ENCODE data around the gene BCAS4.
"Not testable (repeated sequence)": the region's sequence is repeated elsewhere in the genome, so short reads cannot be mapped to it uniquely, and the experiment has no call there.

The BCAS4 gene

GRCh38 chr20:50772420-50773185 is 22.3 kb upstream of the BCAS4 start:
- no peak overlapping the region for H3K27ac ChIP-seq (ENCODE audit: low read depth, low read length)
- no peaks in the 10 kb centered on the region for H3K36me3 ChIP-seq (ENCODE audit: insufficient read depth, low read length)
- H2AFZ ChIP-seq (ENCODE audit: low read length, unreplicated experiment) = no peak overlapping the region
- H3K27me3 ChIP-seq (ENCODE audit: insufficient read depth, low read length) = no peaks in the 10 kb centered on the region
- peaks cover 7% of the 10 kb centered on the region for H3K4me1 ChIP-seq (ENCODE audit: control insufficient read depth, insufficient read depth, low read length, unreplicated experiment)
- no peak overlapping the region for H3K4me3 ChIP-seq (ENCODE audit: low read depth, low read length)
- no peaks in the 10 kb centered on the region for H3K79me2 ChIP-seq (ENCODE audit: control insufficient read depth, insufficient read depth, low read length, unreplicated experiment)

GRCh38 chr20:50774515-50774914 is 20.3 kb upstream of the BCAS4 start:
- Histone ChIP-seq H3K4me1 (ENCODE audit: control insufficient read depth, insufficient read depth, low read length, unreplicated experiment) (peaks cover 7% of the 10 kb centered on the region), H2AFZ (ENCODE audit: low read length, unreplicated experiment) (no peak overlapping the region), H3K27me3 (ENCODE audit: insufficient read depth, low read length) (no peaks in the 10 kb centered on the region), H3K79me2 (ENCODE audit: control insufficient read depth, insufficient read depth, low read length, unreplicated experiment) (no peaks in the 10 kb centered on the region), H3K4me3 (ENCODE audit: low read depth, low read length) (no peak overlapping the region), H3K27ac (ENCODE audit: low read depth, low read length) (no peak overlapping the region), H3K36me3 (ENCODE audit: insufficient read depth, low read length) (no peaks in the 10 kb centered on the region)

DNA sequence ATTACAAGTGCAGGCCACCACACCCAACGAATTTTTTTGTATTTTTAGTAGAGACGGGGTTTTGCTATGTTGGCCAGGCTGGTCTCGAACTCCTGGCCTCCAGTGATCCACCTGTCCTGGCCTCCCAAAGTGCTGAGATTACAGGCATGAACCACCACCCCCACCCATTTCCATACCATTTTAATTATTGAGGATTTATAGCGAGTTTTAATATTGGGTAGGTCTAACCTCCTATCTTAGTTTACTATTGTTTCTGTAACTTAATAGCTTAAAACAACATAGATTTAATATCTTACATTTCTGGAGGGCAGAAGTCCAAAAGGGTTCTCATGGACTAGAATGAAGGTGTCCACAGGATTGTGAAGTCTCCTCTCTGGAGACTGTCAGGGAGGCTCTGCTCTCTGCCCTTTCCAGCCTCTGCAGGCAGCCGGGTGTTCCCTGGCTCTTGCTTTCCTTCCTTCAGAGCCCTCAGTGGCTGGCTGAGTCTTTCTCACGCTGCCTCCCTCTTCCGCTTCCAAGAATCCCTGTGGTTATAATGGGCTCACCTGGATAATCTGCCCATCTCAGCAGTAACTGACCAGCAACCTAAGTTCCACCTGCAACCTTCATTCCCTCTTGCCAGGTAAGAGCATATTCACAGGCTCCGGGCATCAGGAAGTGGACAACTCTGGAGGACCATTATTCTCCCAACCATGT is 18.6 kb upstream of the BCAS4 start:
- peaks cover under 1% of the 10 kb centered on the region for H3K4me1 ChIP-seq (ENCODE audit: control insufficient read depth, insufficient read depth, low read length, unreplicated experiment)
- no peak overlapping the region for H3K27ac ChIP-seq (ENCODE audit: low read depth, low read length)
- H3K27me3 ChIP-seq (ENCODE audit: insufficient read depth, low read length) = no peaks in the 10 kb centered on the region
- H3K4me3 ChIP-seq (ENCODE audit: low read depth, low read length) = no peak overlapping the region
- no peak overlapping the region for H2AFZ ChIP-seq (ENCODE audit: low read length, unreplicated experiment)
- H3K79me2 ChIP-seq (ENCODE audit: control insufficient read depth, insufficient read depth, low read length, unreplicated experiment) = no peaks in the 10 kb centered on the region
- no peaks in the 10 kb centered on the region for H3K36me3 ChIP-seq (ENCODE audit: insufficient read depth, low read length)

DNA sequence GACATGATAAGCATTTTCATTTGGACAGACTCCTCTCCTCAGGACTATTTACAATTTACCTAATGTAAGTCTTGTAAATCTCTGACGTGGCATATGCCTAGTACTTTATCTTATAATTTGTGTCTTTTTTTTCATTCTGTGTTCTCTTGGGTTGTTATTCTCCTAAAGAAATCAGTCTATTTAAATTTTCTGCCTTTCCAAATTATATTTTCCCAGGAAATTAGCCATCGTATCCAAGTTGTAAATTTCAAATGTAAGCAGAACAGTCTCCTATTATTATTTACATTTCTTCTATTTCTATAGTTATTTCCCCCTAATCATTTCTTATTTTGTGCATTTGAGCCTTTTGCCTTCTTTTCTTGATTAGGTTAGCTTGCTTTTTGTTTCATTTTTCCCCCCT is 17.5 kb upstream of the BCAS4 start:
- Histone ChIP-seq H3K79me2 (ENCODE audit: control insufficient read depth, insufficient read depth, low read length, unreplicated experiment) (no peaks in the 10 kb centered on the region), H3K36me3 (ENCODE audit: insufficient read depth, low read length) (no peaks in the 10 kb centered on the region), H2AFZ (ENCODE audit: low read length, unreplicated experiment) (no peak overlapping the region), H3K27me3 (ENCODE audit: insufficient read depth, low read length) (no peaks in the 10 kb centered on the region), H3K4me3 (ENCODE audit: low read depth, low read length) (no peak overlapping the region), H3K27ac (ENCODE audit: low read depth, low read length) (no peak overlapping the region), H3K4me1 (ENCODE audit: control insufficient read depth, insufficient read depth, low read length, unreplicated experiment) (no peaks in the 10 kb centered on the region)

- not testable (repeated sequence) for H3K4me3 ChIP-seq (ENCODE audit: low read depth, low read length); H3K27me3 ChIP-seq (ENCODE audit: insufficient read depth, low read length); H3K4me1 ChIP-seq (ENCODE audit: control insufficient read depth, insufficient read depth, low read length, unreplicated experiment); H3K79me2 ChIP-seq (ENCODE audit: control insufficient read depth, insufficient read depth, low read length, unreplicated experiment); H3K36me3 ChIP-seq (ENCODE audit: insufficient read depth, low read length); H3K27ac ChIP-seq (ENCODE audit: low read depth, low read length); H2AFZ ChIP-seq (ENCODE audit: low read length, unreplicated experiment)
These were observed 15.9 kb upstream of the BCAS4 start for GRCh38 chr20:50778994-50779393.

GRCh38 chr20:50783390-50783789 is 11.5 kb upstream of the BCAS4 start:
- H3K79me2 ChIP-seq (ENCODE audit: control insufficient read depth, insufficient read depth, low read length, unreplicated experiment) = no peaks in the 10 kb centered on the region
- H3K27ac ChIP-seq (ENCODE audit: low read depth, low read length) = no peak overlapping the region
- H3K4me1 ChIP-seq (ENCODE audit: control insufficient read depth, insufficient read depth, low read length, unreplicated experiment) = peaks cover 3% of the 10 kb centered on the region
- no peaks in the 10 kb centered on the region for H3K36me3 ChIP-seq (ENCODE audit: insufficient read depth, low read length)
- no peak overlapping the region for H3K4me3 ChIP-seq (ENCODE audit: low read depth, low read length)
- no peaks in the 10 kb centered on the region for H3K27me3 ChIP-seq (ENCODE audit: insufficient read depth, low read length)
- no peak overlapping the region for H2AFZ ChIP-seq (ENCODE audit: low read length, unreplicated experiment)

DNA sequence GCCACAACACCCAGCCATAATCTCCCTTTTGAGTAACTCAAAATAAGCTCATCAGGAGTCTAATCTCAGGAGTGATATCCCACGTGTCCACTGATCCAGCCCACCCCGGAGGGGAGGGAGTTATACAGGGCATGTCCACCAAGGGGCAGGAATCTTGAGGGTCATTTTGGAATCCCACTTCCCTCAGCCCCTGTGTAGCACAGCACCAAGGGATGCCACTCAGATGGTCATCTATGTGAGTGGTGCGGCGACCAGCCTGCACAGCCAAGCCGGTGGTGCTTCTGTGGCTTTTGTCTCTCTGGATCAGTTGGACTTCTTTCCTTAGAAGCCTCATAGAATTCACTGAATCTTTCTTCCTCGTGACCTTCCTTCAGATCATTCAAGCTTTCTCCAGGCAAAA is 11.0 kb upstream of the BCAS4 start:
- Histone ChIP-seq H3K36me3 (ENCODE audit: insufficient read depth, low read length) (no peaks in the 10 kb centered on the region), H3K4me3 (ENCODE audit: low read depth, low read length) (no peak overlapping the region), H2AFZ (ENCODE audit: low read length, unreplicated experiment) (no peak overlapping the region), H3K27ac (ENCODE audit: low read depth, low read length) (no peak overlapping the region), H3K27me3 (ENCODE audit: insufficient read depth, low read length) (no peaks in the 10 kb centered on the region), H3K4me1 (ENCODE audit: control insufficient read depth, insufficient read depth, low read length, unreplicated experiment) (peaks cover 7% of the 10 kb centered on the region), H3K79me2 (ENCODE audit: control insufficient read depth, insufficient read depth, low read length, unreplicated experiment) (no peaks in the 10 kb centered on the region)

DNA sequence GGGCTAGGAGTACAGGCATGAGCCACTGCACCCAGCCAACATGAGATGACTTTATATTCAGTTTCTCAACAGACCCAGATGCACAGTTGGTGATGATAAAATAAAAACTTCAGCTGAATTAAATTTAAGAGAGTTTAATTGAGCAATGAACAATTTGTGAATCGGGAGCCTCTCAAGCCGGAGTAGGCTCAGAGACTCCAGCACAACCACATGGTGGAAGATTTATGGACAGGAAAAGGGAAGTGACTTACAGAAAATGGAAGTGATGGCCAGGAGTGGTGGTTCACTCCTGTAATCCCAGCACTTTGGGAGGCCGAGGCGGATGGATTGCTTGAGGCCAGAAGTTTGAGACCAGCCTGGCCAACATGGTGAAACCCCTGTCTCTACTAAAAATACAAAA is 10.4 kb upstream of the BCAS4 start:
- Histone ChIP-seq H3K36me3 (ENCODE audit: insufficient read depth, low read length) (no peaks in the 10 kb centered on the region), H3K27me3 (ENCODE audit: insufficient read depth, low read length) (no peaks in the 10 kb centered on the region), H3K27ac (ENCODE audit: low read depth, low read length) (no peak overlapping the region), H2AFZ (ENCODE audit: low read length, unreplicated experiment) (no peak overlapping the region), H3K4me1 (ENCODE audit: control insufficient read depth, insufficient read depth, low read length, unreplicated experiment) (peaks cover 7% of the 10 kb centered on the region), H3K4me3 (ENCODE audit: low read depth, low read length) (no peak overlapping the region), H3K79me2 (ENCODE audit: control insufficient read depth, insufficient read depth, low read length, unreplicated experiment) (no peaks in the 10 kb centered on the region)

GRCh38 chr20:50786703-50787102 is 8.2 kb upstream of the BCAS4 start:
- Histone ChIP-seq H3K4me1 (ENCODE audit: control insufficient read depth, insufficient read depth, low read length, unreplicated experiment) (peaks cover 18% of the 10 kb centered on the region), H3K36me3 (ENCODE audit: insufficient read depth, low read length) (no peaks in the 10 kb centered on the region), H3K4me3 (ENCODE audit: low read depth, low read length) (no peak overlapping the region)

DNA sequence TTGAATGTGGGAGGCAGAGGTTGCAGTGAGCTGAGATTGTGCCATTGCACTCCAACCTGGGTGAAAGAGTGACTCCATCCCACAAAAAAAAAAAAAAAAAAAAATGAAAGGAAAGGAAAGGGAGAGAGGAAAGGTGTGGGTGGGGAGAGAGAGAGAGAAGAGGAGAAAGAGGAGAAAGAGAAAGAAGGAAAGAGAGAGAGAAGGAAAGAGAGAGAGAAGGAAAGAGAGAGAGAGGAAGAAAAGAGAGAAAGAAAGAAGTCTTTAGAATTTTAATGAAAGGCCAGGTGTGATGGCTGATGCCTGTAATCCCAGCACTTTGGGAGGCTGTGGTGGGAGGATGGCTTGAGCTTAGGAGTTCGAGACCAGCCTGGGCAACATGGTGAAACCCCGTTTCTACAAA is 7.7 kb upstream of the BCAS4 start:
- H3K79me2 ChIP-seq (ENCODE audit: control insufficient read depth, insufficient read depth, low read length, unreplicated experiment) = no peaks in the 10 kb centered on the region
- H3K4me1 ChIP-seq (ENCODE audit: control insufficient read depth, insufficient read depth, low read length, unreplicated experiment) = peaks cover 18% of the 10 kb centered on the region
- H3K36me3 ChIP-seq (ENCODE audit: insufficient read depth, low read length) = no peaks in the 10 kb centered on the region
- H3K27me3 ChIP-seq (ENCODE audit: insufficient read depth, low read length) = no peaks in the 10 kb centered on the region
- no peak overlapping the region for H3K4me3 ChIP-seq (ENCODE audit: low read depth, low read length)
- H2AFZ ChIP-seq (ENCODE audit: low read length, unreplicated experiment) = no peak overlapping the region
- no peak overlapping the region for H3K27ac ChIP-seq (ENCODE audit: low read depth, low read length)

More at GRCh38 chr20:50786703-50787102, 8.2 kb upstream of the BCAS4 start:
- no peak overlapping the region for H2AFZ ChIP-seq (ENCODE audit: low read length, unreplicated experiment)
- H3K79me2 ChIP-seq (ENCODE audit: control insufficient read depth, insufficient read depth, low read length, unreplicated experiment) = no peaks in the 10 kb centered on the region
- no peaks in the 10 kb centered on the region for H3K27me3 ChIP-seq (ENCODE audit: insufficient read depth, low read length)
- no peak overlapping the region for H3K27ac ChIP-seq (ENCODE audit: low read depth, low read length)

All from ACC112 (cell line).